NB4 (cell line): ENCODE results near the gene PUDP.

ENCODE experiments used
- CTCF ChIP-seq: IDR thresholded peaks from one replicate; pipeline ENCODE4 v1.5.1; 2012; ENCODE audit warnings: low read depth, low read length
- POLR2A ChIP-seq: IDR thresholded peaks from 2 replicates; pipeline ENCODE4 v1.6.1; 2011; ENCODE audit warnings: mild to moderate bottlenecking; ENCODE audit not compliant: insufficient read length; ENCODE audit errors: extremely low read depth

GRCh38 chrX:7059859-7060258 lies 88.1 kb downstream of the PUDP start:
- TF ChIP-seq CTCF, result no peak
- TF ChIP-seq POLR2A, result no peak
